Measurements from ENCODE around the gene CYP2B6. TPM values are rescaled to one million over a fixed set of nuclear protein-coding genes. Genes with fewer than 3 reads are reported as not detected.
"Not testable (repeated sequence)": the region's sequence is repeated elsewhere in the genome, so short reads cannot be mapped to it uniquely, and the experiment has no call there.

Gene CYP2B6
- total RNA-seq, 1 donor from 2014 or later = not detected

DNA sequence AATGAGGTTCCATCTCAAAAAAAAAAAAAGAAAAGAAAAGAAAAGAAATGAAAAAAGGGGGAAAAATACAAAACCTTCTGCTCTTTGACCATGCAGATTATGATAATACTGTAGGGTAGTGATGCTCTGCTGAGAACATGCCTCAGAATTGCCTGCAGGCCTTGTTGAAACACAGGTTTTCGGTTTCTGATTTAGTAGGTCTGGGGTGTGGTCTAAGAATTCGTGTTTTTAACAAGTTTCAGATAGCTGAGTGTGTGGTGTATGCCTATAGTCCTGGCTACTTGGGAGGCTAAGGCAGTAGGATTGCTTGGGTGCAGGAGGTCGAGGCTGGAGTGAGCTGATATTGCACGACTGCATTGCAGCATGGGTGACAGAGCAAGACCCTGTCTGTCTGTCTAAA lies 14.9 kb upstream of the CYP2B6 start:
- Mint-ChIP-seq H3K4me1 (no peaks in the 10 kb centered on the region), H3K9me3 (peaks cover 7% of the 10 kb centered on the region), H3K4me3 (no peak overlapping the region), H3K36me3 (no peaks in the 10 kb centered on the region), H3K27me3 (ENCODE audit: low read depth) (peaks cover 16% of the 10 kb centered on the region), H3K27ac (no peak overlapping the region)
- TF ChIP-seq, protein P1, sequence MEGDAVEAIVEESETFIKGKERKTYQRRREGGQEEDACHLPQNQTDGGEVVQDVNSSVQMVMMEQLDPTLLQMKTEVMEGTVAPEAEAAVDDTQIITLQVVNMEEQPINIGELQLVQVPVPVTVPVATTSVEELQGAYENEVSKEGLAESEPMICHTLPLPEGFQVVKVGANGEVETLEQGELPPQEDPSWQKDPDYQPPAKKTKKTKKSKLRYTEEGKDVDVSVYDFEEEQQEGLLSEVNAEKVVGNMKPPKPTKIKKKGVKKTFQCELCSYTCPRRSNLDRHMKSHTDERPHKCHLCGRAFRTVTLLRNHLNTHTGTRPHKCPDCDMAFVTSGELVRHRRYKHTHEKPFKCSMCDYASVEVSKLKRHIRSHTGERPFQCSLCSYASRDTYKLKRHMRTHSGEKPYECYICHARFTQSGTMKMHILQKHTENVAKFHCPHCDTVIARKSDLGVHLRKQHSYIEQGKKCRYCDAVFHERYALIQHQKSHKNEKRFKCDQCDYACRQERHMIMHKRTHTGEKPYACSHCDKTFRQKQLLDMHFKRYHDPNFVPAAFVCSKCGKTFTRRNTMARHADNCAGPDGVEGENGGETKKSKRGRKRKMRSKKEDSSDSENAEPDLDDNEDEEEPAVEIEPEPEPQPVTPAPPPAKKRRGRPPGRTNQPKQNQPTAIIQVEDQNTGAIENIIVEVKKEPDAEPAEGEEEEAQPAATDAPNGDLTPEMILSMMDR (IDR thresholded peaks at IDR 0.05; ENCODE audit: unreplicated experiment) = no peak
- no peak for DNase-seq (ENCODE audit: low spot score in 2 of 2, unreplicated experiment in 2 of 2)

DNA sequence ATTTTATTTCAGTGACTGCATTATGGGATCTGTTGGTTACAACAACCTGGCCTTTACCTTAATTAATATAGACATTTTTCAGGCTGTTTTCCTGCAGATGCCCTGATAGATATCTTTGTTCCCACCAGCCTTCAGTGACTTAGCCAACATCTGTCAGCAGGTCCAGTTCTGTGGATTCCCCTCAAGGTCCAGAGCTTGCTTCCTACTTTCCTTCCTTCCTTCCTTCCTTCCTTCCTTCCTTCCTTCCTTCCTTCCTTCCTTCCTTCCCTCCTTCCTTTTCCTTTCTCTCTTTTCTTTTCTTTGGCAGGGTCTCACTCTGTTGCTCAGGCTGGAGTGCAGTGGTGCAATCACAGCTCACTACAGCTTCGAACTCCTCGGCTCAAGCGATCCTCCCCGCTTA lies 14.4 kb upstream of the CYP2B6 start:
- Mint-ChIP-seq H3K27ac (no peak overlapping the region), H3K27me3 (ENCODE audit: low read depth) (peaks cover 17% of the 10 kb centered on the region), H3K4me1 (no peaks in the 10 kb centered on the region), H3K9me3 (peaks cover 7% of the 10 kb centered on the region), H3K4me3 (no peak overlapping the region), H3K36me3 (no peaks in the 10 kb centered on the region)
- TF ChIP-seq, protein P1 (IDR thresholded peaks at IDR 0.05; ENCODE audit: unreplicated experiment) = no peak
- DNase-seq (ENCODE audit: low spot score in 2 of 2, unreplicated experiment in 2 of 2) = no peak

DNA sequence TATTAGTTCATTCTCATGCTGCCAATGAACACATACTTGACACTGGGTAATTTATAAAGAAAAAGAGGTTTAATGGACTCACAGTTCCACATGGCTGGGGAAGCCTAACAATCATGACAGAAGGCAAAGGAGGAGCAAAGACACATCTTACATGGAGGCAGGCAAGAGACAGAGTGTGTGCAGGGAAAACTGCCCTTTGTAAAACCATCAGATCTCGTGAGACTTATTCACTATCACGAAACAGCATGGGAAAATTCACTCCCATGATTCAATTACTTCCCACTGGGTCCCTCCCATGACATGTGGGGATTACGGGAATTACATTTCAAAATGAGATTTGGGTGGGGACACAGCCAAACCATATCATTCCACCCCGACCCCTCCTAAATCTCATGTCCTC lies 11.3 kb upstream of the CYP2B6 start:
- not testable (repeated sequence) for H3K36me3 Mint-ChIP-seq; H3K4me1 Mint-ChIP-seq; H3K4me3 Mint-ChIP-seq; H3K27ac Mint-ChIP-seq; H3K9me3 Mint-ChIP-seq; DNase-seq (ENCODE audit: low spot score in 2 of 2, unreplicated experiment in 2 of 2)
- H3K27me3 Mint-ChIP-seq (ENCODE audit: low read depth) = peaks cover 30% of the 10 kb centered on the region

DNA sequence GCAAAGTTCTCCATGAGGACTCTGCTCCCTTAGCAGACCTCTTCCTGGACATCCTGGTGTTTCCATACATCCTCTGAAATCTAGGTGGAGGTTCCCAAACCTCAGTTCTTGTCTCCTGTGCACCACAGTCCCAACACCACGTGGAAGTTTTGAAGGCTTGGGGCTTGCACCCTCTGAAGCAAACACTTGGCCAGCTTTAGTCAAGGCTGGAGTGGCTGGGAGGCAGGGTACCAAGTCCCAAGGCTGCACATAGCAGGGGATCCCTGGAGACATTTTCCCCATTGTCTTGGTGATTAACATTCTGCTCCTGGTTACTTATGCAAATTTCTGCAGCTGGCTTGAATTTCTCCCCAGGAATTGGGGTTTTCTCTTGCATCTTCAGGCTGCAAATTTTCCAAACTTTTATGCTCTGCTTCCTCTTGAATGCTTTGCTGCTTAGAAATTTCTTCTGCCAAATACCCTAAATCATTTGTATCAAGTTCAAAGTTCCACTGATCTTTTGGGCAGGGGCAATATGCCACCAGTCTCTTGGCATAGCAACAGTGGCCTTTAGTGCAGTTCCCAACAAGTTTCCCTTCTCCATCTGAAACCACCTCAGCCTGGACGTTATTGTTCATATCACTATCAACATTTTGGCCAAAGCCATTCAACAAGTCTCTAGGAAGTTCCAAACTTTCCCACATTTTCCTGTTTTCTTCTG lies 10.2 kb upstream of the CYP2B6 start:
- not testable (repeated sequence) for H3K9me3 Mint-ChIP-seq; H3K36me3 Mint-ChIP-seq; H3K4me1 Mint-ChIP-seq; H3K4me3 Mint-ChIP-seq; H3K27ac Mint-ChIP-seq; DNase-seq (ENCODE audit: low spot score in 2 of 2, unreplicated experiment in 2 of 2)
- peaks cover 30% of the 10 kb centered on the region for H3K27me3 Mint-ChIP-seq (ENCODE audit: low read depth)

DNA sequence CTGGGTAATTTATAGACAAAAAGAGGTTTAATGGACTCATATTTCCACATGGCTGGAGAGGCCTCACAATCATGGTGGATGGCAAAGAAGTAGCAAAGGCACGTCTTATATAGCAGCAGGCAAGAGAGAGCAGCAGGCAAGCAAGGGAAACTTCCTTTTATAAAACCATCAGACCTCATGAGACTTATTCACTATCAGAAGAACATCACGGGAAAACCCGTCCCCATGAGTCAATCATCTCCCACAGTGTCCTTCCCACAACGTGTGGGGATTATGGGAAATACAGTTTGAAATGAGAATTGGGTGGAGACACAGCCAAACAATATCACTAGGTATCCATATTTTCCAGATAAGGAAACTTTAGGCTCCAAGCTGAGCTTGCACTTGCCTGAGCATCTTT lies 9.5 kb upstream of the CYP2B6 start:
- Mint-ChIP-seq H3K27ac (no peak overlapping the region), H3K36me3 (no peaks in the 10 kb centered on the region), H3K4me1 (no peaks in the 10 kb centered on the region), H3K27me3 (ENCODE audit: low read depth) (peaks cover 32% of the 10 kb centered on the region), H3K4me3 (no peak overlapping the region), H3K9me3 (peaks cover 4% of the 10 kb centered on the region)
- no peak for DNase-seq (ENCODE audit: low spot score in 2 of 2, unreplicated experiment in 2 of 2)
- TF ChIP-seq, protein P1 (IDR thresholded peaks at IDR 0.05; ENCODE audit: unreplicated experiment) = no peak

DNA sequence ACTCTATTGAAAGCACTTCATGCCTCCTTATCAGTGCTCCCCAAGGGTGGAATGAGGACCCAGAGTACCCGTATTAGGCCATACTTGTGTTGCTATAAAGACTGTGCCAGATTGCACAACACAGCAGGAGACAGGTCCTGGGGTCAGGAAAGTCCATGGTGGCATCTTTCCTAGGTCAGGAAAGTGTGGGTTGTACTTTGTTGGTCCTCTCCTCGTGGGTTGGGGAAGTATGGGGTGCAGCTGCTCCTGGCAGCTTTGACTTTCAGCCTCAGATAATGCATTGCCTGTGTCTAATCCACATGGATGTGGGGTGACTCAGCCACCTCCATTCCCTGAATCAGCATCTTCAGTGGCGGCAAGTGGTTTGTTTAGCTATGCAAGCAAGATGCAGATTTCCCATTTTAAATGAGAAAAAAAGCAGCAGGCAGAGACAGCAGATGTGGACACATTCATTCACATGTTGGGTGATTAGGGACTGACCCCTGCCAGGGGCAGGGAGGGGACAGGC lies 8.4 kb upstream of the CYP2B6 start:
- Mint-ChIP-seq H3K9me3 (peaks cover 7% of the 10 kb centered on the region), H3K4me3 (no peak overlapping the region), H3K4me1 (no peaks in the 10 kb centered on the region), H3K27ac (no peak overlapping the region), H3K27me3 (ENCODE audit: low read depth) (peaks cover 32% of the 10 kb centered on the region), H3K36me3 (no peaks in the 10 kb centered on the region)
- no peak for DNase-seq (ENCODE audit: low spot score in 2 of 2, unreplicated experiment in 2 of 2)
- TF ChIP-seq, protein P1 (IDR thresholded peaks at IDR 0.05; ENCODE audit: unreplicated experiment) = no peak

Data from mesothelial cell of epicardium (in vitro differentiated cells).